HUES6 (cell line): ENCODE measurements around the gene FRMD5.
"Not testable (repeated sequence)": the region's sequence is repeated elsewhere in the genome, so short reads cannot be mapped to it uniquely, and the experiment has no call there.

Experiments
- H3K27ac ChIP-seq: 2 replicates; pipeline ENCODE4 v1.7.0; 2013; ENCODE audit warnings: low read depth, mild to moderate bottlenecking, low read length, inconsistent platforms
- H3K27me3 ChIP-seq: 2 replicates; pipeline ENCODE4 v1.6.1; 2013; ENCODE audit warnings: low read length; ENCODE audit not compliant: control insufficient read depth, insufficient read depth
- H3K36me3 ChIP-seq: 2 replicates; pipeline ENCODE4 v1.6.1; 2013; ENCODE audit warnings: low read length; ENCODE audit not compliant: control insufficient read depth, insufficient read depth
- H3K4me1 ChIP-seq: 2 replicates; pipeline ENCODE4 v1.6.1; 2013; ENCODE audit warnings: low read length; ENCODE audit not compliant: control insufficient read depth, insufficient read depth
- H3K4me3 ChIP-seq: 2 replicates; pipeline ENCODE4 v1.5.1; 2013; ENCODE audit warnings: low read depth, low read length
- H3K9ac ChIP-seq: one replicate; pipeline ENCODE4 v1.6.1; 2013; ENCODE audit warnings: mild to moderate bottlenecking, low read length
- H3K9me3 ChIP-seq: 2 replicates; pipeline ENCODE4 v1.6.1; 2013; ENCODE audit warnings: low read depth, low read length; ENCODE audit not compliant: control insufficient read depth, insufficient read depth

The FRMD5 gene

DNA sequence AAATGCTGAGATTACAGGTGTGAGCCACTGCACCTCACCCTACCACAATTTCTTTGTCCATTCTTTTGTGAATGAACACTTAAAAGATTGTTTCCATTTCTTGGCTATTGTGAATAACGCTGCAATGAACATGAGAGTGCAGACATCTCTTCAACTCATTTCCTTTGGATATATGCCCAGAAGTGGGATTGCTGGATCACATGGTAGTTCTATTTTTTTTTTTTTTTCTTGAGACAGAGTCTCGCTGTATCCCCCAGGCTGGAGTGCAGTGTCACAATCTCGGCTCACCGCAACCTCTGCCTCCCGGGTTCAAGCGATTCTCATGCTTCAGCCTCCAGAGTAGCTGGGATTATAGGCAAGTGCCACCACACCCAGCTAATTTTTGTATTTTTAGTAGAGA is 194.8 kb downstream of the FRMD5 start:
- H3K4me3 ChIP-seq, H3K4me1 ChIP-seq, H3K9ac ChIP-seq, H3K27me3 ChIP-seq, H3K9me3 ChIP-seq, H3K36me3 ChIP-seq, H3K27ac ChIP-seq: not testable (repeated sequence)

DNA sequence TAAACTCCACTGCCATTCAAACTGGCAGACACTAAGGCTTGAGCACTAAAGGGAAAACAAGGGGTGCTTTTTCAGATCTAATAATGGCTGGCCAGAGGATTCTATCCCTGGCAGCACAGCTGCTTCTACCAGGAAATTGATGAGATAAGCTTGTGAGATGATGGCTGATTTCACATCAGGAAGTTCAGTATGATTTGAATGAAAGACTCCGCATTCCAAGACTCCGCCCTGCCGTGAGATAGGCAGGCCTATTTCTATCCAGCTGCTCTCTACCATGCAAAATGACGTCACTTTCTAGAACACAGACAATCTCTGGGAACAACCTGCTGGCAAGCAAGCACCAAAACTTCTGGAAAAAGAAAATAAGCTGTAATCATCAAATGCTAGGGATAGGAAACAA is 196.5 kb downstream of the FRMD5 start:
- no peaks in the 10 kb centered on the region for H3K27me3 ChIP-seq
- H3K9me3 ChIP-seq, result no peaks in the 10 kb centered on the region
- no peaks in the 10 kb centered on the region for H3K4me1 ChIP-seq
- H3K9ac ChIP-seq, result no peak overlapping the region
- H3K36me3 ChIP-seq, result no peaks in the 10 kb centered on the region
- H3K4me3 ChIP-seq, result no peak overlapping the region
- no peak overlapping the region for H3K27ac ChIP-seq

DNA sequence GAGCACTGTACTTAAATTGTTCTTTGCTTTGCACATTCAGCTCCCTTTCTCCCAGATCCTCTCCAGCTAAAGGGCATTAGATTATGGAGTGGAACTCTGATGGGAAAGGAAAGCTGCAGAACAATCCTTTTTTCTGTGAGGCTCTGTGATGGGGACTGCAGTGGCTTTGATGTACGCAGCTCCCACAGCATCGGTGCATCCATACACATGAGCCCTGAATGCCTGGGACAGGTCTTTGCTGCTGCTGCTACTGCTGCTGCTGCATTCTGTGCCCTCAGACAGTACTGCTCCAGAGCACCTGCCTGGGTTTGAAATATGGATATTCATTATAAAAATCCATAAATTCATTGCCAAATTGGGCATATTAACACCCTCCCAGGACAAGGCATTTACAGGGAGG is 203.9 kb downstream of the FRMD5 start:
- Histone ChIP-seq H3K27ac (no peak overlapping the region), H3K36me3 (no peaks in the 10 kb centered on the region), H3K9me3 (no peaks in the 10 kb centered on the region), H3K4me1 (no peaks in the 10 kb centered on the region), H3K4me3 (no peak overlapping the region), H3K9ac (no peak overlapping the region), H3K27me3 (no peaks in the 10 kb centered on the region)

DNA sequence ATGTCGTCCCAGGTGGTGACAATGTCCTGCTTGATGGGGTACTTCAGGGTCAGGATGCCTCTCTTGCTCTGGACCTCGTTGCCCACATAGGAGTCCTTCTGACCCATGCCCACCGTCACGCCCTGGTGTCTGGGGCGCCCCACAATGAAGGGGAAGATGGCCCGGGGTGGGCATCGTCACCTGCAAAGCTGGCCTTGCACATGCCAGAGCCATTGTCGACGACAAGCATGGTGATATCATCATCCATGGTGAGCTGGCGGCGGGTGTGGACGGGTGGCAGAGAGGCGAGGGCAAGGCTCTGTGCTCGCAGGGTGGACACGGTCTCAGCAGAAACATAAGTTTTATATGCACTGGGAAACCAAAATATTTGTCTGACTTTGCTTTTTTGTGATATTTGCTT is 205.1 kb downstream of the FRMD5 start:
- Histone ChIP-seq H3K4me3 (no peak overlapping the region), H3K27ac (no peak overlapping the region), H3K9me3 (no peaks in the 10 kb centered on the region), H3K9ac (no peak overlapping the region), H3K4me1 (no peaks in the 10 kb centered on the region), H3K36me3 (no peaks in the 10 kb centered on the region), H3K27me3 (no peaks in the 10 kb centered on the region)

DNA sequence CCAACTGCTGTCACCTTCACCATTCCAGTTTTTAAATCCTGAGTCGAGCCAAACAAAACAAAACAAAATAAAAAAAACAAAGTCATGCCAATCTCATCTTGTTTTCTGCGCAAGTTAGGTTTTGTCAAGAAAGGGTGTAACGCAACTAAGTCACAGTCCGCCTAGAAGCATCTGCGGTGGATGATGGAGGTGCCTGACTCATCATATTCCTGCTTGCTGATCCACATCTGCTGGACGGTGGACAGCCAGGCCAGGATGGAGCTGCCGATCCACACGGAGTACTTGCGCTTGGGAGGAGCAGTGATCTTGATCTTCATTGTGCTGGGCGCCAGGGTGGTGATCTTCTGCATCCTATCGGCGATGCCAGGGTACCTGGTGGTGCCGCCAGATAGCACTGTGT is 206.2 kb downstream of the FRMD5 start:
- no peaks in the 10 kb centered on the region for H3K36me3 ChIP-seq
- H3K4me3 ChIP-seq, result no peak overlapping the region
- H3K9ac ChIP-seq, result no peak overlapping the region
- no peaks in the 10 kb centered on the region for H3K9me3 ChIP-seq
- no peak overlapping the region for H3K27ac ChIP-seq
- H3K4me1 ChIP-seq, result 0 out of 2 replicates have a peak, but pooled peaks cover 5% of the 10 kb centered on the region
- no peaks in the 10 kb centered on the region for H3K27me3 ChIP-seq

DNA sequence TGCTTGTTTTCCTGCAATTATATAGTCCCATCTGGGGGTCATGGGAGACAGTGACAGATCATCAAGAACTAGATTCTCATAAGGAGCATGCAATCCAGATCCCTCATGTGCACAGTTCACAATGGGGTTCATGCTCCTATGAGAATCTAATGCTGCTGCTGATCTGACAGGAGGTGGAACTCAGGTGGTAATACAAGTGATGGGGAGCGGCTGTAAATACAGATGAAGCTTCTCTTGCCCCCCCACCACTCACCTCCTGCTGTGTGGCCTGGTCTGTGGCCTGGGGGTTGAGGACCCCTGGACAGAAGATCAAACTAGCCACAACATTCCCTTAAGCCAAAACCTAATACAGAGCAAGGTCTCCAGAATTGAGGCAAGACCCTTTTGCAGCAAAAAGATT is 207.1 kb downstream of the FRMD5 start:
- Histone ChIP-seq H3K4me3 (no peak overlapping the region), H3K27me3 (no peaks in the 10 kb centered on the region), H3K9me3 (no peaks in the 10 kb centered on the region), H3K27ac (no peak overlapping the region), H3K4me1 (peaks cover 12% of the 10 kb centered on the region; the same call in 1 of the 2 replicates), H3K9ac (no peak overlapping the region), H3K36me3 (no peaks in the 10 kb centered on the region)

DNA sequence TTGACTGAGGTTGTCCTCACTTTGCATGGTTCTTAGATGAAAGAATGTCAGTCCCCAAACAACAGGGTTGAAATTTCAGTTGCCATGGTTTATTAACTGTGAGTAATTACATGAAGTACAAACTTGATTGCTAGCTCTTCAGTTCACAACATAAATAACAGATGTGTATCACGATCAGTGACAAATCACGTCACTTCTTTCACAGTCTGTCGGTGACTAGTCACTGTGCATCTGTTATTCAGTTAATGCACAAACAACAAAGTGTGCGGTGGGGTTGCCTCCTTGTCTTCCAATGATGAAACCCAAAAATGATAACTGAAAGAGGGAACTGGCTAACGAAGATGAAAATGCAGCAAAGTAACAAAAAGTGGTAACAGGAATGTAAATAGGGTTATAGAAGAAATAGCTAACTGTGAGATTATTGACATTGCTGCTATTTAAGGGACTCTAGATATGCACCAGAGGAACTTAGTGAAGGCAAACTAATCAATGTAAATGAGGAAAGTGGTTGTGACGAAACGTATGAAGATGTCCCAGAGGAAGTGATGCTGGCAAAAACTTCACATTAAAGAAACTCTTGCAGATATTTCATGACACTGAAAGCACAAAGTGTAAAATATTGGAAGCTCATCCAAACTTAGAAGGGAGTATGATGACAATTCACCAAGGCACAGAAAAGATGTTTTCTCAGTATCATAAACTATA is 208.9 kb downstream of the FRMD5 start:
- no peak overlapping the region for H3K4me3 ChIP-seq
- no peak overlapping the region for H3K9ac ChIP-seq
- H3K27ac ChIP-seq, result no peak overlapping the region
- peaks cover 12% of the 10 kb centered on the region; the same call in 1 of the 2 replicates for H3K4me1 ChIP-seq
- H3K9me3 ChIP-seq, result no peaks in the 10 kb centered on the region
- H3K27me3 ChIP-seq, result no peaks in the 10 kb centered on the region
- no peaks in the 10 kb centered on the region for H3K36me3 ChIP-seq

DNA sequence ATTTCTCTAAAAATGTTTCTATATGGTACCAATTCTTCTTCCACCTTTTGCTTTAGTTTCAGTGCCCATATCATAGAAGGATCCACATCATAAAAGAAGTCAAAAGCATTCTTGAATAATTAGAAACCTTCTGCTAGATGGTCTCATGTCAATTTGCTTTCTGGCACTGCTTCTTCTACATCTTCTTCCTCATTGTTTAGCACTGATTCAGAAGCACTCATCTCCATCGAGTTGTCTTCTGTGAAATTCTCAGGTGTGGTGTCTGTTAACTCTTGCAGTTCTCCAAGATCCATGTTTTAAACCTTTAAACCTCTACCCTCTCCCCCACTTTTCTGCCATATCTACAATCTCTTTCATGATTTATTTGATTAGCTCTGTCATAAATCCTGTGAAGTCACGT is 213.5 kb downstream of the FRMD5 start:
- no peak overlapping the region for H3K9ac ChIP-seq
- no peak overlapping the region for H3K4me3 ChIP-seq
- H3K36me3 ChIP-seq, result no peaks in the 10 kb centered on the region
- H3K27ac ChIP-seq, result no peak overlapping the region
- no peaks in the 10 kb centered on the region for H3K9me3 ChIP-seq
- peaks cover 12% of the 10 kb centered on the region; the same call in 1 of the 2 replicates for H3K4me1 ChIP-seq
- H3K27me3 ChIP-seq, result no peaks in the 10 kb centered on the region

DNA sequence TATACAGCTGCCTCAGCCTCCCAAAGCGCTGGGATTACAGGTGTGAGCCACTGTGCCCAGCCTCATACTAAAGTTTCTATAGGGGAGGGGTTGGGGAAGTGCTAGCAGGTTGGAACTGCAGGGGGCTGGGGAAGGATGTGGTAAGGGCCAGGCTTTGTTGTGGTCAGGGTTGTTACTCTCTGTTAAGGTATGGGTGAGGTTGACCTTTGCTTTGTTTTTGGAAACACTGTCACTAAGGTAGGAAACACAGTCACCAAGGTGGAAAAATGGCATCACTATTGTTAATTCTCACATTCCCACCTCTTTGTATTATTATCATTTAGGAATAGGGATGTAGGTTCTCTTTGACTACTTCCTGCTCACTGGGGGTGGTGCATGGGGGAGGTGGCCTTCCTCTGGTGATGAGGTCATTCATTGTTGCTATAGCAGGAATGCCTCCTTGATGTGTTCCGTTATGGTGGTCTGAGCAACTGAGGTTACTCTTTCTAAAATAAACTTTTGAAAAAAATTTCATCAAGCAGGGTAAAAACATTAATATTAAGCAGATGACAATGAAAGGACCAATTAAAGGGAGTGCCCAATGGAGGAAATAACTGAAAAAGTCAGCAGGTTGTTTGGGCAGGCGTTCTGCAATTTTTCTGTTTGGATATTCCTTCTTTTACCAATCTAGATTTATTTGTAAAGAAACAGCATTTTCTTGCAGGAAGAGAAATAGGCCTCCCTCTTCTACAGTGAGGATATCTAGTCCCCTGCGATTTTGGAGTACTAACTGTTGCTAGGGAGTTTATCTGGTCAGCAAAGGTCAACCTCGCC is 217.8 kb downstream of the FRMD5 start:
- H3K4me3 ChIP-seq, result no peak overlapping the region
- H3K36me3 ChIP-seq, result no peaks in the 10 kb centered on the region
- H3K27ac ChIP-seq, result no peak overlapping the region
- no peaks in the 10 kb centered on the region for H3K27me3 ChIP-seq
- no peaks in the 10 kb centered on the region for H3K4me1 ChIP-seq
- no peak overlapping the region for H3K9ac ChIP-seq
- no peaks in the 10 kb centered on the region for H3K9me3 ChIP-seq

DNA sequence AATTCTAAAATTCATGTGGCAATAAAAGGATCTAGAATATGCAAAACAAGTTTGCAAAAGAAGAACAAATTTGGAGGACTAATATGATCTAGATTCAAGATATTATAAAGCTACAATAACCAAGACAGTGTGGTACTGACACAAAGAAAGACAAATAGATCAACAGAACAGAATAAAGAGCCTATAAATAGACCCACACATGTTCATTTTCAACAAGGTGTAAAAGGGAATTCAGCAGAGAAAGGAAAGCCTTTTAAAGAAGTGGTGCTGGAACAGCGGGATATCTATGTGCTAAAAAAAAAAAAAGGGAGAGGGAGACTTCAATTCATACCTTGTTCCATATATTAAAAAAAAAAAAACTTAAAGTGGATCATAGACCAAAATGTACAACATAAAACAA is 219.3 kb downstream of the FRMD5 start:
- Histone ChIP-seq H3K9me3 (no peaks in the 10 kb centered on the region), H3K36me3 (no peaks in the 10 kb centered on the region), H3K9ac (no peak overlapping the region), H3K27ac (no peak overlapping the region), H3K27me3 (no peaks in the 10 kb centered on the region), H3K4me3 (no peak overlapping the region), H3K4me1 (no peaks in the 10 kb centered on the region)

DNA sequence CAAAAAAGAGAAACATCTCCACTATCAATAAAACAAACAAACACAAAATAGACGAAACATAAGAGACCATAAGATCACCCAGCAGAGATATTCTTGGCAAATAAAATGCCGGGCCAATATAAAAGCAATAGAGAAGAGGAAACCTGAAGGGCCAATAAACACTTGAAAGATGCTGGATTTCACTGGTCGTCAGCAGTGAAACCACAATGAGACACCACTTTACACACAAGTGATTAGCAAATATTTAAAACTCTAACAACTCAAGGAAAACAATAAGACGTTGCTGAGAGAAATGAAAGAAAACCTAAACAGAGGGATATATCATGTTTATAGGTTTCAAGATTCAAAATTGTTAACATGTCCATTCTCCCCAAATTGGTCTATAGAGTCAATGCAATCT is 219.7 kb downstream of the FRMD5 start:
- Histone ChIP-seq H3K36me3 (no peaks in the 10 kb centered on the region), H3K9me3 (no peaks in the 10 kb centered on the region), H3K4me1 (no peaks in the 10 kb centered on the region), H3K27me3 (no peaks in the 10 kb centered on the region), H3K27ac (no peak overlapping the region), H3K4me3 (no peak overlapping the region), H3K9ac (no peak overlapping the region)
